PC-3 (cell line): ENCODE results near the gene NFAT5. TPM values are rescaled to one million over a fixed set of nuclear protein-coding genes. Genes with fewer than 3 reads are reported as not detected.

Experiments
- ATAC-seq: fragments of 200-7000 bp; cut with Tn5 transposase; 2 replicates; pipeline ENCODE4 v1.9.1; 2020; ENCODE audit warnings: mild to moderate bottlenecking, moderate library complexity
- BruUV-seq: library from RNA; stranded (reverse); fragments of 400-500 nt; replicated peaks from 2 replicates; lab custom pipeline; 2021; lab: Mats Ljungman, UMichigan
- CTCF ChIA-PET: fragments of 300-600 bp; sonication (Branson Sonifier 250); formaldehyde crosslinking; loops from one replicate; lab custom pipeline; 2022; ENCODE audit warnings: antibody characterized with exemption; lab: Charles Lee
- POLR2A ChIA-PET: fragments of 300-600 bp; sonication (Branson Sonifier 250); formaldehyde crosslinking; loops from one replicate; lab custom pipeline; 2022; ENCODE audit warnings: antibody characterized with exemption; ENCODE audit not compliant: unreplicated experiment; lab: Charles Lee
- DNase-seq: peaks from one replicate; pipeline ENCODE4 v3.0.0-alpha.2; 2015
- H2AFZ ChIP-seq: fragments of 300-600 bp; sonication (generic); 2 replicates; pipeline ENCODE4 v1.6.0; 2016; ENCODE audit warnings: antibody characterized with exemption, low read length
- H3F3A ChIP-seq: fragments of 300-600 bp; sonication (generic); one replicate; pipeline ENCODE4 v1.6.0; 2017; ENCODE audit warnings: antibody characterized with exemption, low read length, control low read depth, mild to moderate bottlenecking; ENCODE audit not compliant: unreplicated experiment
- H3K27ac ChIP-seq: fragments of 300-600 bp; sonication (generic); 2 replicates; pipeline ENCODE4 v1.5.1; 2016; ENCODE audit warnings: mild to moderate bottlenecking, low read length
- H3K27me3 ChIP-seq: fragments of 300-600 bp; sonication (generic); 2 replicates; pipeline ENCODE4 v1.6.1; 2016; ENCODE audit warnings: low read length, mixed read lengths
- H3K36me3 ChIP-seq: fragments of 300-600 bp; sonication (generic); 2 replicates; pipeline ENCODE4 v1.6.1; 2016; ENCODE audit warnings: low read depth, mixed run types, low read length, mixed read lengths
- H3K4me1 ChIP-seq: fragments of 300-600 bp; sonication (generic); 2 replicates; pipeline ENCODE4 v1.5.1; 2016; ENCODE audit warnings: low read length; ENCODE audit not compliant: insufficient read depth
- H3K4me2 ChIP-seq: fragments of 300-600 bp; sonication (generic); 2 replicates; pipeline ENCODE4 v1.6.0; 2016; ENCODE audit warnings: low read length
- H3K4me3 ChIP-seq: fragments of 300-600 bp; sonication (generic); 2 replicates; pipeline ENCODE4 v1.5.1; 2016; ENCODE audit warnings: mild to moderate bottlenecking, low read length, mixed read lengths
- H3K79me2 ChIP-seq: fragments of 300-600 bp; sonication (generic); 2 replicates; pipeline ENCODE4 v1.6.1; 2017; ENCODE audit warnings: low read length, mixed read lengths
- H3K9ac ChIP-seq: fragments of 300-600 bp; sonication (generic); 2 replicates; pipeline ENCODE4 v1.6.0; 2016; ENCODE audit warnings: mild to moderate bottlenecking, low read length
- H3K9me2 ChIP-seq: fragments of 300-600 bp; sonication (generic); replicated peaks from 2 replicates; pipeline ENCODE4 v1.6.1; 2016; ENCODE audit warnings: mixed run types, low read length, mixed read lengths
- H3K9me3 ChIP-seq: fragments of 300-600 bp; sonication (generic); 2 replicates; pipeline ENCODE4 v1.6.1; 2016; ENCODE audit warnings: low read length, mixed read lengths
- H4K20me1 ChIP-seq: fragments of 300-600 bp; sonication (generic); 2 replicates; pipeline ENCODE4 v1.6.1; 2016; ENCODE audit warnings: low read length, mixed read lengths
- CTCF ChIP-seq: fragments of 300-600 bp; sonication (generic); conservative IDR thresholded peaks from 2 replicates; pipeline ENCODE4 v1.5.1; 2017; ENCODE audit warnings: antibody characterized with exemption, low read depth, mild to moderate bottlenecking, low read length
- EZH2 ChIP-seq: fragments of 300-600 bp; sonication (generic); IDR thresholded peaks from one replicate; pipeline ENCODE4 v1.6.1; 2017; ENCODE audit warnings: antibody characterized with exemption, mild to moderate bottlenecking, low read length; ENCODE audit not compliant: unreplicated experiment
- EZH2phosphoT487 ChIP-seq: fragments of 300-600 bp; sonication (generic); IDR thresholded peaks from 2 replicates; pipeline ENCODE4 v1.6.1; 2018; ENCODE audit warnings: mild to moderate bottlenecking, antibody characterized with exemption, low read length, borderline replicate concordance
- intact Hi-C: fragments of 100-400 bp; cut with micrococcal nuclease; formaldehyde crosslinking; loops from 2 replicates; pipeline ENCODE4 v1.9.0; 2023
- total RNA-seq: library from RNA; depleted of rRNA; stranded (reverse); fragments of >200 nt; gene quantifications from 2 replicates; pipeline ENCODE4 v1.2.3, GENCODE V29; 2014

The NFAT5 gene
- total RNA-seq, 1 experiment from 2014 or later = 11.4 TPM

GRCh38 chr16:69663846-69664245 is 98.1 kb downstream of the NFAT5 start:
- Histone ChIP-seq H3K4me1 (no peaks in the 10 kb centered on the region), H3K9me2 (no peaks in the 10 kb centered on the region), H3K9ac (no peak overlapping the region), H3K4me3 (no peak overlapping the region), H3K4me2 (no peak overlapping the region), H3K36me3 (peaks cover 7% of the 10 kb centered on the region; the same call in 1 of the 2 replicates), H2AFZ (no peak overlapping the region), H3F3A (no peaks in the 10 kb centered on the region), H3K27me3 (no peaks in the 10 kb centered on the region), H3K9me3 (no peaks in the 10 kb centered on the region), H4K20me1 (no peaks in the 10 kb centered on the region), H3K27ac (no peak overlapping the region), H3K79me2 (no peaks in the 10 kb centered on the region)
- POLR2A ChIA-PET = no interaction called here
- no peak for ATAC-seq
- TF ChIP-seq CTCF (no peak), EZH2phosphoT487 (no peak), EZH2 (no peak)
- DNase-seq = no peak
- CTCF ChIA-PET = no interaction called here
- intact Hi-C loops = no loop called here
- BruUV-seq = no TSS peak

GRCh38 chr16:69669577-69669976 is 103.8 kb downstream of the NFAT5 start:
- Histone ChIP-seq H3K9me3 (no peaks in the 10 kb centered on the region), H3K4me2 (no peak overlapping the region), H3K4me1 (no peaks in the 10 kb centered on the region), H4K20me1 (no peaks in the 10 kb centered on the region), H3F3A (no peaks in the 10 kb centered on the region), H3K9me2 (no peaks in the 10 kb centered on the region), H3K36me3 (no peaks in the 10 kb centered on the region; the same call in 1 of the 2 replicates), H3K79me2 (no peaks in the 10 kb centered on the region), H3K27me3 (no peaks in the 10 kb centered on the region), H3K4me3 (no peak overlapping the region), H3K9ac (no peak overlapping the region), H2AFZ (no peak overlapping the region), H3K27ac (no peak overlapping the region)
- ATAC-seq (no peak), DNase-seq (no peak)
- intact Hi-C loops = no loop called here
- BruUV-seq = no TSS peak
- POLR2A ChIA-PET = no interaction called here
- CTCF ChIA-PET = interaction anchor here (0.6 to 0.7 kb wide), 2 partner anchors 95 to 284 kb away, joined by 3 read pairs; partner anchors contain the start of gene TERF2
- TF ChIP-seq CTCF (no peak), EZH2phosphoT487 (no peak), EZH2 (no peak)

GRCh38 chr16:69672315-69672997 is 106.7 kb downstream of the NFAT5 start:
- ATAC-seq = no peak
- no peak for DNase-seq
- TF ChIP-seq CTCF (no peak), EZH2phosphoT487 (no peak), EZH2 (no peak)
- H4K20me1 ChIP-seq = no peaks in the 10 kb centered on the region
- no peaks in the 10 kb centered on the region for H3K9me2 ChIP-seq
- no peaks in the 10 kb centered on the region for H3K27me3 ChIP-seq
- H3K4me2 ChIP-seq = no peak overlapping the region
- H3K9ac ChIP-seq = no peak overlapping the region
- H3K79me2 ChIP-seq = no peaks in the 10 kb centered on the region
- no peaks in the 10 kb centered on the region for H3K9me3 ChIP-seq
- CTCF ChIA-PET = no interaction called here
- no TSS peak for BruUV-seq
- intact Hi-C loops = no loop called here
- POLR2A ChIA-PET = no interaction called here
- no peaks in the 10 kb centered on the region for H3F3A ChIP-seq
- H3K4me3 ChIP-seq = no peak overlapping the region
- H2AFZ ChIP-seq = no peak overlapping the region
- no peak overlapping the region for H3K27ac ChIP-seq
- no peaks in the 10 kb centered on the region for H3K4me1 ChIP-seq
- no peaks in the 10 kb centered on the region; the same call in 1 of the 2 replicates for H3K36me3 ChIP-seq
